HG03439 (cell line): ENCODE measurements around the gene GLIS1.

Experiments
- ATAC-seq: cut with Tn5 transposase; IDR thresholded peaks from one replicate; pipeline ENCODE4 v1.9.1; 2021; ENCODE audit warnings: mild to moderate bottlenecking, moderate library complexity; ENCODE audit not compliant: unreplicated experiment

Gene GLIS1

GRCh38 chr1:53458634-53459033 is 280.3 kb downstream of the GLIS1 start:
- ATAC-seq: no peak
